ENCODE data around the gene RNU2-1.
"Not testable (repeated sequence)": the region's sequence is repeated elsewhere in the genome, so short reads cannot be mapped to it uniquely, and the experiment has no call there.

The RNU2-1 gene

GRCh38 chr17:43215341-43215740, 18.4 kb downstream of the RNU2-1 start:
- no peak for DNase-seq

GRCh38 chr17:43213545-43213944, 20.2 kb downstream of the RNU2-1 start:
- DNase-seq: no peak

GRCh38 chr17:43212641-43213490, 20.9 kb downstream of the RNU2-1 start:
- DNase-seq: no peak

- no peak for DNase-seq
These were observed 22.0 kb downstream of the RNU2-1 start, which contains the start of gene TMEM106A for GRCh38 chr17:43211480-43212402. TMEM106A (plus strand) TSS chr17:43211875; CDS start chr17:43213042, 1,167 bp downstream.

- DNase-seq: no peak
These were observed 22.7 kb downstream of the RNU2-1 start for GRCh38 chr17:43211123-43211479.

- no peak for DNase-seq
These were observed 23.2 kb downstream of the RNU2-1 start for GRCh38 chr17:43210576-43210975.

- not testable (repeated sequence) for DNase-seq
These were observed 30.8 kb downstream of the RNU2-1 start for GRCh38 chr17:43203013-43203412.

GRCh38 chr17:43200127-43200526, 33.6 kb downstream of the RNU2-1 start:
- no peak for DNase-seq

GRCh38 chr17:43199633-43200032, 34.1 kb downstream of the RNU2-1 start:
- no peak for DNase-seq

- no peak for DNase-seq
These were observed 40.5 kb downstream of the RNU2-1 start for GRCh38 chr17:43193251-43193650.

GRCh38 chr17:43186656-43187055, 47.1 kb downstream of the RNU2-1 start:
- not testable (repeated sequence) for DNase-seq

GRCh38 chr17:43183921-43184320, 49.9 kb downstream of the RNU2-1 start:
- DNase-seq: no peak

Measured in NCI-H524 treated with DMSO at 0.1 percent for 48 hours (cell line).